Smooth muscle cell of trachea (primary cell): ENCODE measurements around the gene UBE2L6. TPM values are rescaled to one million over a fixed set of nuclear protein-coding genes. Genes with fewer than 3 reads are reported as not detected.

ENCODE experiments used
- total RNA-seq: library from RNA; depleted of rRNA; stranded (reverse); fragments of >200 nt; gene quantifications from 2 replicates; pipeline ENCODE4 v1.2.1, GENCODE V29; 2014

UBE2L6 gene
- total RNA-seq = 43.3 and 106 TPM in 2 replicates

DNA sequence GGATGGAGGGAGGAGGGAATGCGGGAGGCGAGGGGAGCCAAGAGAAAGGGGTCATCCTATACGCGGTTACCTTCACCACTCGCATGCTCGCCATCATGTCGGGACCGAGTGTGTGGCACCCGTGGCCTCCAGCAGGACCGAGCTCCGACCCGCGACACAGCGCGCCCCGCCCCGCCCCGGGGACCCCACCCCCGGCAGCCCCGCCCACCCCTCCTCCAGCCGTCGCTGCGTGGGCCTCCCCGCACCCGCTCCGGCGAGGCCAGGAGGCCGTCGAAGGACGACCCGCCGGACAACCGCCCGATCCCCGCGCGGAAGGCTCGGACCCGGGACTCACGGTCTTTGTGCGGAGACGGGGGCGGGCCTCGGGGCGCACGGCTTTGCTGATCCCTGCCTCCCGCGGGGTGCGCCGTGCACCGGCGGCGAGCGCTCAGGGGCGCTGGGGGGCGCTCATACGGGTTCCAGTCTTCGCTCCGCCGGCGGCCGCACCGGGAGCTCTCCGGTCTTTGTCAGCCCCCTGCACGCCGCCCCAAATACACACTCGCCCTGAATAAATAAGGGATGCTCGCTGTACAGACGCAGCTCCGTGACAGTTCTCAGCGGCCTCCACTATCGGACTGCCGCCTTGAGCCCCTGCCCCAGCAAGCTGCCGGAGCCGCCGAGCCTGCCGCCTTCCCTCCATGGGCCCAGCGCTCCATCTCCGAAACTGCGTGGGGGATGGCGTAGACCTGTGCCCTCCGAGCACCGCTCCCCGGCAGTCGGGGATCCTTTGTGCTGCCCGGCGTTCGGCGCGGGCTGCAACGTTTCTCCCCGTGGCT is at the start of gene UBE2L6:
UBE2L6 (minus strand) TSS at position 158 of the 815 bp plus-strand sequence; CDS start at position 97, 61 bp downstream.

DNA sequence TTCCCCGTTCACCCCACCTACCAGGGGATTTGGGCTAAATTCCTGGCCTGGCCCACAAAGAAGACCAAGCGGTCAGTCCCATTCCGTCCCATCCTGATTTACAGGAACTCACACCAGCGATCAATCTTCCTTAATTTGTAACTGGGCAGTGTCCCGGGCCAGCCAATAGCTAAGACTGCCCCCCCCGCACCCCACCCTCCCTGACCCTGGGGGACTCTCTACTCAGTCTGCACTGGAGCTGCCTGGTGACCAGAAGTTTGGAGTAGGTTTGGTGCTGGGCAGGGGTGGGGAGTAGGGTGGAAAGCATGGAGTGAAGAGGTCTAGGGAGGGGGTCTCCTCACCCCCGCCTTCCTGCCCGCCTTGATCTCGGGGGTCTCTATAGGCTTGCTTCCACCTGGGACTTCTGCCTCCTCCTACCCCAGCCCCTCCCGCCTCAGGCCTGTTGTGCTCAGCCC is 30.0 kb upstream of the UBE2L6 start, which contains the start of gene SERPING1:
SERPING1 (plus strand) TSS at position 225 of the 455 bp plus-strand sequence. CDS start 586 bp downstream, outside the sequence.

DNA sequence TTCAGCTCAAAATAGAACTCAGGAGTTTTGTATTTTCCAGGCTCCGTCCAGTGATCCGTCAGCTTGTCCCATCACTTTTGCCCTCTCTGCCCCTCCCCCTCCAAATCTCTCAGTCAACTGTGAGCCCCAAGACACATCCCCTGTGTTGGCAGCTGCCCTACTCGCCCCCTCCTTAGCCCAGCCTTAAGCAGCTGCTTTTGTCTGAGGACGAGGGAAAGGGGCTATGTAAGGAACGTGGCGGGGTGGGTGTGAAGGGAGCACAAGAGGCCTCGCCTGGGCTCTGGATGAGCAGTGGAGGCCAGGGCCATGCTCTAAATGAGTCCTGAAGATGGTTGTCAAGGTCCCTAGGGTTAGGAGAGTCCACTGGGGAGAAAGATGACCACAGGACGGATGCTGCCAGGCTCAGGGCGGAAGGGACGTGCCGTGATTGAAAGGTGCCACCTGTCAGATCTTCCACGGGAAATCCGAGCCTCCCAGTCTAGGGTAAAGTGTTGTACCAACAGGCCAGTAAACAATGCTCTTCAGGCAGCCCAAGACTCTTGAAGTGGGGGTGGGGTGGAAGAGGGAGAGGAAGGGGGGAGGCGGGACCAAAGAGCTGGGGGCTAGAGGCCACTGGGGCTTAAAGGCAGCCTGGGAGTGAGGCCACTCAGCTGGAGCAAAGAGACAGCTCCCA is 30.4 kb downstream of the UBE2L6 start, which contains the start of gene SMTNL1:
SMTNL1 (plus strand) TSS at position 649 of the 673 bp plus-strand sequence. CDS start 5,048 bp downstream, outside the sequence.

DNA sequence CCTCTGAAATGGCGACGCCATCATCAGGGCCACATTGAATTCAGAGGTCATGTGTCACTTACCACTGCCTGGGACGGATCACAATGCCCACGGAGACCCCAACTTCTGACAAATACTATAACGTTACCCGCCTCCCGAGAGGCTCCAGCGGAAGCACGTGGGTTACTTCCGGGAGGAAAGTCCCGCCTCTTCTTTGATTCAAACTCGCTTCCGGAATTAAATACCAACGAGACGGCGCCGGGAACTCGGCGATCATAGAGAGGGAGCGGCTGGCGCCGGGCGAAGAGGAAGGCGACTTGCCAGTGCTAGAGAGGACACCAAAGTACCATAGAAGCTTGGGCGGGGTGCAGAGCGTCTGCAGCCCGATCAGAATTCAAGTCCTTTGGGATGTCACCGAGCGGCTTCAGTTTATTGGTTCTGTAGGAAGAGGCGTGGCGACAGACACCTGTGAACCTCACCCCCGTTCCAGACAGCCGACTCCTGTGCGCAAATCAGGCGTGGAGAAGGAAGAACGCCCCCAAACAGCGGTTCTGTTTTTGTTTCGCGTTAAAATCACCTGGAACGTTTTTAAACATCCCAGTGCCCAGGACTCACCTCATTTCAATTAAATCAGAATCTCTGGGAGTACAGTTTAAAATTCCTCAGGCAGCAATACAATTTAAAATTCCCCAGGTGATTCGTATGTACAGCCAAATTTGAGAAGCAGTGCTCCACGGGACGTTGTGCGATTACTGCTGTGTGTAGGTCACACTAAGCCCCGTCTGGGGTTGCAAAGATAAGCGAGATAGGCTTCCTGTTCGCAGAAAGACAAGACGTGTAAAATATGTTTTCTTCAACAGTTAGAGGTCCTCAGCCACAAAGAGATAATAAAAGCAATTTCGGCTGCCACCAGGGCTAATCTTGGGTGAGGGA is 36.6 kb downstream of the UBE2L6 start, which contains the start of gene TIMM10:
TIMM10 (minus strand) TSS at position 159 of the 912 bp plus-strand sequence. CDS start 565 bp downstream, outside the sequence.

DNA sequence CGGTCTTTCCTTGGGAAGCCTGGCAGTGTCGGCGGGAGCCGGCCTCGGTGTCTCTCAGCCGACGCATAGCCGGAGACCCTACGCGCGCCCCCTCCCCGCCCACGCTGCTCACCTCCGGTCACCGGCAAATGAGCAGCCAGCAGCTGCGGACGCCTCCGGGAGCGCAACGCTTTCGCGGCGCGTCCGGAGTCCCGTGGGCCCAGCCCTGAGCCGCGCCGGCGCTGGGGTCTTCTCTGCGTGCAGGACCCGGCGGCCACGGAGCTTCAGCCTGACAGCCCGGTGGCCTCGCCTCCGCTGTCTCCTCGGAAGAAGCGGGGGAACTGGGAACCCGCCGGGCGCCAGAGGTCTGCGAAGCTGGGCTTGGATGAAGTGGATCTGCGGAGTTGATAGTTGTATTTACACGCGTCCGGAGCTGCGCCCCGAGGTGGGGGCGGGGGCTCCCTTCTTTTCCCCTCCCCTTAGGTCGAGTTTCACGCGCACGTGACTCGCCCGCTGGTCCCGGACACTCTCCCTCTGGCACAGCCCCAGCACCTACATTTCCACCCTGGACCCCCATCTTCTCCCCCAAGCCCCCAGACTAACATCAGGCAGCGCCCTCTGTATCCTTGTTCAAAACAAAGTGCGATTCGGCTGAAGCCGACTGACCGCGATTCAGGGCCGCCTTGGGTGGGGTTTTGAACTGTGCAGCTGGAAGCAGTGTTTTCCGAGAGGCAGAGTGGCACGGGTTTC is 52.0 kb downstream of the UBE2L6 start, which contains the start of gene SLC43A1:
SLC43A1 (minus strand) TSS at position 371 of the 729 bp plus-strand sequence. CDS start 1,591 bp downstream, outside the sequence.

Other genes starting within 250 kb of the UBE2L6 start
- 114 and 171 TPM in 2 replicates for gene TNKS1BP1, start 242.7 kb downstream of the UBE2L6 start, total RNA-seq
- gene SSRP1, start 231.8 kb downstream of the UBE2L6 start, total RNA-seq = 49.0 and 92.8 TPM in 2 replicates
- gene P2RX3, start 229.3 kb downstream of the UBE2L6 start, total RNA-seq = not detected in 2 replicates
- not detected in 2 replicates for gene PRG3, start 186.5 kb downstream of the UBE2L6 start, total RNA-seq
- not detected in 2 replicates for gene PRG2, start 177.0 kb downstream of the UBE2L6 start, total RNA-seq
- gene SLC43A3, start 140.6 kb downstream of the UBE2L6 start, total RNA-seq = 48.4 and 77.2 TPM in 2 replicates
- 0.33 TPM in 1 of 2 replicates, not detected in the other for gene RTN4RL2, start 107.1 kb downstream of the UBE2L6 start, total RNA-seq
- 15.3 and 23.5 TPM in 2 replicates for gene SLC43A1, start 52.0 kb downstream of the UBE2L6 start, total RNA-seq
- gene TIMM10, start 36.9 kb downstream of the UBE2L6 start, total RNA-seq = 14.9 and 35.5 TPM in 2 replicates
- gene SMTNL1, start 30.1 kb downstream of the UBE2L6 start, total RNA-seq = not detected in 2 replicates
- gene SERPING1, start 30.0 kb upstream of the UBE2L6 start, total RNA-seq = 9.6 and 26.0 TPM in 2 replicates
- 2.6 and 3.1 TPM in 2 replicates for gene YPEL4, start 82.2 kb upstream of the UBE2L6 start, total RNA-seq
- gene CLP1, start 90.1 kb upstream of the UBE2L6 start, total RNA-seq = 19.5 and 20.2 TPM in 2 replicates
- 26.9 and 42.0 TPM in 2 replicates for gene ZDHHC5, start 100.4 kb upstream of the UBE2L6 start, total RNA-seq
- 12.4 and 20.7 TPM in 2 replicates for gene MED19, start 144.5 kb upstream of the UBE2L6 start, total RNA-seq
- gene TMX2, start 144.9 kb upstream of the UBE2L6 start, total RNA-seq = 48.1 and 48.3 TPM in 2 replicates
- 67.0 and 110 TPM in 2 replicates for gene SELENOH, start 173.8 kb upstream of the UBE2L6 start, total RNA-seq
- gene BTBD18, start 184.1 kb upstream of the UBE2L6 start, total RNA-seq = not detected in 2 replicates
- gene CTNND1, start 194.1 kb upstream of the UBE2L6 start, total RNA-seq = 114 and 116 TPM in 2 replicates